Calu3 (cell line): ENCODE results near the gene MLLT10. TPM values are rescaled to one million over a fixed set of nuclear protein-coding genes. Genes with fewer than 3 reads are reported as not detected.
A peak's percentile ranks its signal among the peaks of the same experiment; 100 is the strongest.

Experiments used
- BruUV-seq: library from RNA; stranded (reverse); fragments of 400-500 nt; replicated peaks from 2 replicates; lab custom pipeline; 2021; lab: Mats Ljungman, UMichigan
- CTCF ChIA-PET: fragments of 300-600 bp; sonication (Branson Sonifier 250); formaldehyde crosslinking; loops from one replicate; lab custom pipeline; 2022; ENCODE audit warnings: antibody characterized with exemption; lab: Charles Lee
- DNase-seq: peaks from one replicate; pipeline ENCODE4 v3.0.0; 2022
- H3K27ac Mint-ChIP-seq: one replicate; pipeline ENCODE4 v1.8.0; 2022; ENCODE audit warnings: mixed read lengths; ENCODE audit not compliant: unreplicated experiment
- H3K27me3 Mint-ChIP-seq: one replicate; pipeline ENCODE4 v1.8.0; 2022; ENCODE audit warnings: mixed read lengths; ENCODE audit not compliant: unreplicated experiment
- H3K36me3 Mint-ChIP-seq: one replicate; pipeline ENCODE4 v1.8.0; 2022; ENCODE audit warnings: mild to moderate bottlenecking, moderate library complexity, mixed read lengths; ENCODE audit not compliant: insufficient read depth, unreplicated experiment
- H3K4me1 Mint-ChIP-seq: one replicate; pipeline ENCODE4 v1.8.0; 2022; ENCODE audit warnings: mild to moderate bottlenecking, low read depth, mixed read lengths; ENCODE audit not compliant: unreplicated experiment
- H3K4me3 Mint-ChIP-seq: one replicate; pipeline ENCODE4 v1.8.0; 2022; ENCODE audit warnings: mild to moderate bottlenecking, low read depth, moderate library complexity, mixed read lengths; ENCODE audit not compliant: unreplicated experiment
- H3K9me3 Mint-ChIP-seq: one replicate; pipeline ENCODE4 v1.8.0; 2022; ENCODE audit warnings: low read depth, mixed read lengths; ENCODE audit not compliant: unreplicated experiment
- CTCF ChIP-seq: fragments of 200-600 bp; IDR thresholded peaks from one replicate; pipeline ENCODE4 v1.8.0; 2022; ENCODE audit warnings: antibody characterized with exemption; ENCODE audit not compliant: unreplicated experiment
- intact Hi-C: fragments of 100-400 bp; cut with micrococcal nuclease; formaldehyde crosslinking; loops from one replicate; pipeline ENCODE4 v1.10.0; 2022; ENCODE audit not compliant: unreplicated experiment
- total RNA-seq: library from RNA; stranded (reverse); gene quantifications from 2 replicates; pipeline ENCODE4 v1.2.3, GENCODE V29; 2022

The MLLT10 gene
- total RNA-seq, 1 experiment from 2014 or later, result 34.7 TPM

- DNase-seq, result no peak
- CTCF ChIA-PET, result interaction anchor here (0.5 to 0.6 kb wide), 2 partner anchors 22 to 36 kb away, joined by 3 read pairs; no protein-coding TSS in a partner anchor
- no TSS peak for BruUV-seq
- Mint-ChIP-seq H3K27me3 (no peaks in the 10 kb centered on the region), H3K27ac (no peak overlapping the region), H3K9me3 (no peaks in the 10 kb centered on the region), H3K4me3 (no peak overlapping the region), H3K4me1 (no peaks in the 10 kb centered on the region), H3K36me3 (no peaks in the 10 kb centered on the region)
- TF ChIP-seq CTCF, result no peak
- intact Hi-C loops, result no loop called here
These were observed 90.9 kb downstream of the MLLT10 start for GRCh38 chr10:21624951-21625350.

GRCh38 chr10:21625623-21626229 lies 91.7 kb downstream of the MLLT10 start:
- H3K27me3 Mint-ChIP-seq, result no peaks in the 10 kb centered on the region
- H3K9me3 Mint-ChIP-seq, result no peaks in the 10 kb centered on the region
- H3K4me3 Mint-ChIP-seq, result no peak overlapping the region
- BruUV-seq, result no TSS peak
- no peak for TF ChIP-seq CTCF
- no peaks in the 10 kb centered on the region for H3K36me3 Mint-ChIP-seq
- CTCF ChIA-PET, result no interaction called here
- no peak overlapping the region for H3K27ac Mint-ChIP-seq
- H3K4me1 Mint-ChIP-seq, result no peaks in the 10 kb centered on the region
- intact Hi-C loops, result no loop called here
- no peak for DNase-seq

GRCh38 chr10:21626457-21627161 lies 92.6 kb downstream of the MLLT10 start:
- no peak for DNase-seq
- no peaks in the 10 kb centered on the region for H3K9me3 Mint-ChIP-seq
- no peaks in the 10 kb centered on the region for H3K4me1 Mint-ChIP-seq
- H3K27ac Mint-ChIP-seq, result peak overlapping the region; percentile 46
- no peaks in the 10 kb centered on the region for H3K27me3 Mint-ChIP-seq
- TF ChIP-seq CTCF, result no peak
- CTCF ChIA-PET, result no interaction called here
- BruUV-seq, result no TSS peak
- no peak overlapping the region for H3K4me3 Mint-ChIP-seq
- no peaks in the 10 kb centered on the region for H3K36me3 Mint-ChIP-seq
- intact Hi-C loops, result no loop called here

GRCh38 chr10:21627331-21627730 lies 93.3 kb downstream of the MLLT10 start:
- H3K4me3 Mint-ChIP-seq, result no peak overlapping the region
- H3K27ac Mint-ChIP-seq, result peak overlapping the region; percentile 46
- CTCF ChIA-PET, result no interaction called here
- no peak for DNase-seq
- no peaks in the 10 kb centered on the region for H3K9me3 Mint-ChIP-seq
- intact Hi-C loops, result no loop called here
- H3K4me1 Mint-ChIP-seq, result no peaks in the 10 kb centered on the region
- no peaks in the 10 kb centered on the region for H3K27me3 Mint-ChIP-seq
- BruUV-seq, result no TSS peak
- no peak for TF ChIP-seq CTCF
- H3K36me3 Mint-ChIP-seq, result no peaks in the 10 kb centered on the region
